HEK293T (cell line): ENCODE results near the gene MYLK4.

Source experiments
- CTCF ChIA-PET: fragments of 350-600 bp; formaldehyde crosslinking; extraction: SDS; loops from one replicate; lab custom pipeline; 2021; ENCODE audit warnings: antibody characterized with exemption, inconsistent platforms; lab: Yijun Ruan, JAX
- POLR2A ChIA-PET: fragments of 350-600 bp; formaldehyde crosslinking; extraction: SDS; loops from one replicate; lab custom pipeline; 2020; ENCODE audit warnings: antibody characterized with exemption, inconsistent platforms; lab: Yijun Ruan, JAX
- DNase-seq: peaks from one replicate; pipeline ENCODE4 v3.0.0; 2012; ENCODE audit warnings: mixed read lengths; ENCODE audit errors: extremely low spot score
- ARNT ChIP-seq: fragments of 450-650 bp; IDR thresholded peaks from 2 replicates; pipeline ENCODE4 v1.6.1; 2017; ENCODE audit warnings: mild to moderate bottlenecking
- BHLHE40 ChIP-seq: fragments of 450-650 bp; IDR thresholded peaks from 2 replicates; pipeline ENCODE4 v1.6.1; 2016; ENCODE audit warnings: mild to moderate bottlenecking, moderate library complexity, borderline replicate concordance
- CTBP1 ChIP-seq: fragments of 450-650 bp; IDR thresholded peaks from 2 replicates; pipeline ENCODE4 v1.6.1; 2016; ENCODE audit warnings: borderline replicate concordance
- ELF4 ChIP-seq: fragments of 450-650 bp; IDR thresholded peaks from 2 replicates; pipeline ENCODE4 v1.6.1; 2017; ENCODE audit warnings: antibody characterized with exemption
- FOXA1 ChIP-seq: fragments of 450-650 bp; IDR thresholded peaks from 2 replicates; pipeline ENCODE4 v1.6.1; 2016; ENCODE audit warnings: mild to moderate bottlenecking
- FOXK2 ChIP-seq: fragments of 450-650 bp; IDR thresholded peaks from 2 replicates; pipeline ENCODE4 v1.6.1; 2016; ENCODE audit warnings: mild to moderate bottlenecking
- FOXM1 ChIP-seq: fragments of 450-650 bp; IDR thresholded peaks from 2 replicates; pipeline ENCODE4 v1.6.1; 2017; ENCODE audit warnings: mild to moderate bottlenecking, borderline replicate concordance
- HDGF ChIP-seq: fragments of 450-650 bp; IDR thresholded peaks from 2 replicates; pipeline ENCODE4 v1.6.1; 2017; ENCODE audit warnings: antibody characterized with exemption, borderline replicate concordance
- L3MBTL2 ChIP-seq: fragments of 450-650 bp; conservative IDR thresholded peaks from 2 replicates; pipeline ENCODE4 v1.6.1; 2016; ENCODE audit warnings: mild to moderate bottlenecking
- LEF1 ChIP-seq: fragments of 450-650 bp; IDR thresholded peaks from 2 replicates; pipeline ENCODE4 v1.6.1; 2017; ENCODE audit warnings: mild to moderate bottlenecking, borderline replicate concordance
- NFRKB ChIP-seq: fragments of 450-650 bp; IDR thresholded peaks from 2 replicates; pipeline ENCODE4 v1.6.1; 2016; ENCODE audit warnings: mild to moderate bottlenecking, moderate library complexity
- SP1 ChIP-seq: fragments of 450-650 bp; IDR thresholded peaks from 2 replicates; pipeline ENCODE4 v1.6.1; 2017
- SUZ12 ChIP-seq: fragments of 450-650 bp; IDR thresholded peaks from 2 replicates; pipeline ENCODE4 v1.6.1; 2016; ENCODE audit warnings: mild to moderate bottlenecking
- TARDBP ChIP-seq: fragments of 450-650 bp; IDR thresholded peaks from 2 replicates; pipeline ENCODE4 v1.6.1; 2016
- ZNF384 ChIP-seq: fragments of 450-650 bp; IDR thresholded peaks from 2 replicates; pipeline ENCODE4 v1.6.1; 2016
- TF ChIP-seq, protein P1 (sequence below): fragments of 450-650 bp; IDR thresholded peaks from 2 replicates; pipeline ENCODE4 v1.6.1; 2016

Gene MYLK4

DNA sequence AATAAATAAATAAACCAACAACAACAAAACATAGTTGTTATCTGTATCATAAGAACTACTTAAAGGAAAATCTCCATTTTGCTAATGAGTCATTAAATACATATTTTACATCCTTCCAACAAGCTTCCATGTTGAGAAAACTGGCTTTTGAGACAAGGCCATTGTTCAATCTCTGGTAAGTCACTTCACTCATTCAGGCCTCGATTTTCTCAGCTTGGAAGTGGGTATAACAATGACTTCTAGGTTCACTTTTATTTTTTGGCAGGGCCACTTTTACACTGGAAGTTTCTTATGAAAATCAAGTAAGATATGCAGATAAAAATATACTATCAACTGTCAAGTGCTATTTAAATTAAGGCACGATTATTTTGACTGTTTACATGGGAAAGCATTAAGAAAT lies 44.4 kb upstream of the MYLK4 start:
- CTCF ChIA-PET, result interaction anchor here (0.5 kb wide), 1 partner anchor 42 kb away, joined by 3 read pairs; no protein-coding TSS in a partner anchor
- POLR2A ChIA-PET, result no interaction called here
- TF ChIP-seq ELF4 (no peak), HDGF (no peak), SP1 (no peak), CTBP1 (no peak), FOXM1 (no peak), L3MBTL2 (no peak)
- no peak for DNase-seq

DNA sequence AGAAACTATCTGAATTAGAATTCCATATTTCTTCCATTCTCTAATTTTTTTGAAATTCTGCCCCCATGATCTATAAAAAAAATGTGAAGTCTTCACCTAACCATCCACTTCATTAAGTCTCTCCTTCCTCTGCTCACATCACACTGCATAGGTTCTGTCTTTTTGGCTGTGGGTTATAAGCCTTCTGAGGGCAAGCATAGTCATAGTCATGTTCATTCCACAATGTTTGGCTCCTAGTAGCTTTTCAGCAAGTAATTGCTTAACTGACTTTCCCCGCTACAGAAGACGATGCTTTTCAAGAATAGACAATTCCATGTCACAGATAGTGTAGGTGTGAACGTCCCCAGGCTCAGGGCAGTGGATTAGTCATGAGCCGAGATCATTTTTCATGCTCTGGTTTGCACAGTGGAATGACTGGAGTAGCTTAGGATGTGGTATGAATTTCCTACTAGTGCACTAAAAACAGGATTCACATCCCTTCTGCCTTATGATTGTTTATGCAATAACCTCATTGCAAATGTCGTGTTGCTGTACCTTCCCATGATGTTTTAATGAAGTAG lies 43.5 kb upstream of the MYLK4 start:
- ChIA-PET POLR2A (no interaction called here), CTCF (no interaction called here)
- no peak for DNase-seq
- TF ChIP-seq L3MBTL2 (no peak), LEF1 (no peak), FOXA1 (no peak), SUZ12 (no peak)
- TF ChIP-seq, protein P1, sequence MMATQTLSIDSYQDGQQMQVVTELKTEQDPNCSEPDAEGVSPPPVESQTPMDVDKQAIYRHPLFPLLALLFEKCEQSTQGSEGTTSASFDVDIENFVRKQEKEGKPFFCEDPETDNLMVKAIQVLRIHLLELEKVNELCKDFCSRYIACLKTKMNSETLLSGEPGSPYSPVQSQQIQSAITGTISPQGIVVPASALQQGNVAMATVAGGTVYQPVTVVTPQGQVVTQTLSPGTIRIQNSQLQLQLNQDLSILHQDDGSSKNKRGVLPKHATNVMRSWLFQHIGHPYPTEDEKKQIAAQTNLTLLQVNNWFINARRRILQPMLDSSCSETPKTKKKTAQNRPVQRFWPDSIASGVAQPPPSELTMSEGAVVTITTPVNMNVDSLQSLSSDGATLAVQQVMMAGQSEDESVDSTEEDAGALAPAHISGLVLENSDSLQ, result no peak

DNA sequence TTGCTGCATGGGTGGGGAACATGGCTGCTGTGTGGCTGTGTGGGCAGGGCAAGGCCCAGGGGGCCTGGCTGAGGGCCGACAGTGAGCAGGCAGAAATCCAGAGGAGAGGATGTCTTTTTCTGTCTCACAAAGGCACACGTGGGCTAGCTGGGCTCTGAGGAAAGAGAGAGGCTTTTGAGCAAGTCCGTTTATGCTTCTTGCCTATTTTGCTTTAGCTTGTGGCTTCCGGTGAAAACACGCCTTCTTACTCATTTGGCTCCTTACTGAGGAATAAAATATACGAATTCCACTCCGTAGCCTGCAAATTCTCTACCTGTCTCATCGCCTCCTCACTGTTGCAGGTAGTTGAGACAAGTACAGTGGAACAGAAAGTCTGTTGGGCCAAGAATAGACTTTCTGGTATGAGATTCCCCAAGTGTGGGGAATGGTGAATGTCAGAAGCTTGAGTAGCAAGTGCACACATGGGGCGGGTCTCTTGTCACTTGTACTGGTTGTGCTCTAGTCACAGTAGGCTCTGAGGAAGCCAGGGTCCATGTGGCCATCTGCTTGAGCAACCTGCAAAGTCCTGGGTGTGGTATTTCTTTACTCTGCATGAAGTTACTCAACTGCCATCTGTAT lies 42.9 kb upstream of the MYLK4 start:
- TF ChIP-seq BHLHE40, result no peak
- no peak for TF ChIP-seq TARDBP
- TF ChIP-seq ZNF384, result no peak
- TF ChIP-seq FOXA1, result no peak
- no peak for TF ChIP-seq HDGF
- DNase-seq, result no peak
- ChIA-PET CTCF (interaction anchor here (0.7 kb wide), 1 partner anchor 60 kb away, joined by 3 read pairs; no protein-coding TSS in a partner anchor), POLR2A (no interaction called here)

DNA sequence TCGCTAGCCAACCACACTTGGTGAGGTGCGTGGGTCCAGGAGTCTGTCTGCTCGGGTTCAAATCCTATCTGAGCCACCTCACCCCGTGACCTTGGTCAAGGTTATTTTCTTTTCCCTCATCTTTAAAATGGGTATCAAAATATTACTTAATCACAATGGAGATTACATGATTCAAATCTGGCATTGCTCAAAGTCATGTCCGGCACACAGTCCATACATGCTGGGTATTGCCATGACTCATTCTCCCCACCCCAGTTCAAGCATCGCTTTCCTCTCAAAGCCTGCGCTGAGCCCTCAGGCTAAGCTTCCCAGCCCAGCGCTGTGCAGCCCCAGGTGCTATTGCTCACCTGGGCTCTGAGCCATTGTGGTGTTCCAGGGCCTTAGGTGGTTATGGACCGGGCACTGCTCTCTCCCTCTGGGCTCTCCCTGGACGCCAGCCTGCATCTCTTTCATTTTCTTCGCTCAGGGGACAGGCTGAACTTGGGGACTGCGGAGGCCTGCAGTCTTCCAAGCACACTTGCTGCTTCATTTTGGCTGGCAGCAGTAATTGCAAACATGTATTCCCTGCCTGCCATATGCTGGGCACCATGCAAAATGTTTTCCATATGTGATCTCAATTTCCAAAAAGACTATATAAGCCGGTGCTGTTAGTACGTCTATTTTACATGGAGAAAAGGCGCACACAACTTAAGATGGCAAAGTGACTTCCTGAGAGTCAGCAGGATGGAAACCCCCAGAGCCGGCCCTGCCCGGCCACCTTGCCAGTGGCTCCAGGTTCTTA lies 41.8 kb upstream of the MYLK4 start:
- ChIA-PET CTCF (interaction anchor here (1.0 to 1.8 kb wide), 7 partner anchors 8 to 160 kb away, joined by 3 to 6 read pairs (median 4); no protein-coding TSS in a partner anchor), POLR2A (no interaction called here)
- TF ChIP-seq HDGF (no peak), TARDBP (no peak), LEF1 (no peak), FOXA1 (no peak), ARNT (no peak), SUZ12 (no peak), BHLHE40 (no peak), SP1 (no peak), FOXK2 (no peak), FOXM1 (no peak), CTBP1 (no peak), ZNF384 (no peak)
- no peak for DNase-seq

DNA sequence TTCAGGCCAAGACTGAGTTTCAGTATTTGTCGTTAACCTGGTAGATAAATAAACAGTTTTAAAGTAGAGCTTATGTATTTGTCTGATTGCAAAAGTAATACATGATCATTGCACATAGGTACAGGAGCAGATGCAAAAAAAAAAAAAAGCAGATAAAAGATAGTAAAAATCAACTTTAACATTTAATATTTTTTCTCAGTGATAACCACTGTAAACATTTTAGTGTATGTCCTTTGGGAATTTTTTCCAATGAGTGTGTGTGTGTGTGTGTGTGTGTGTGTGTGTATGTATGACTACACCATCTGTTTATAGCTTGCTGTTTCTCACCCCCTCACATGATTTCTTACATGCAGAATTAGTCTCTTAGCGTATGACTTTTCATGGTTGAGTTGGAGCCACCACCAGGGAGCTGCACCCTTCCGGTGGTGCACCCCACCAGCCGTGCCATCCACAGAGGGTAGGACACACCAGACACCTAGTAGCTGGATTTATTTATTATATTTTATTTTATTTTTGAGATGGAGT lies 40.8 kb upstream of the MYLK4 start:
- CTCF ChIA-PET, result interaction anchor here (0.6 to 1.8 kb wide), 23 partner anchors 9 to 205 kb away, joined by 3 to 14 read pairs (median 4); partner anchors contain the start of gene SERPINB1
- POLR2A ChIA-PET, result interaction anchor here (0.5 to 1.3 kb wide), 5 partner anchors 21 to 197 kb away, joined by 3 to 5 read pairs (median 4); partner anchors contain the start of genes SERPINB1 and WRNIP1
- no peak for DNase-seq

More for the DNA sequence above, 40.8 kb upstream of the MYLK4 start:
- TF ChIP-seq FOXK2, result no peak
- TF ChIP-seq HDGF, result no peak
- no peak for TF ChIP-seq LEF1
- TF ChIP-seq, protein P1, result no peak
- TF ChIP-seq ARNT, result no peak
- TF ChIP-seq CTBP1, result no peak
- no peak for TF ChIP-seq ELF4
- no peak for TF ChIP-seq SUZ12
- no peak for TF ChIP-seq FOXA1
- TF ChIP-seq ZNF384, result no peak
- no peak for TF ChIP-seq SP1
- TF ChIP-seq BHLHE40, result no peak
- no peak for TF ChIP-seq TARDBP
- TF ChIP-seq FOXM1, result no peak
- no peak for TF ChIP-seq NFRKB
- TF ChIP-seq L3MBTL2, result no peak
